ENCODE measurements around the gene FASTK. TPM values are rescaled to one million over a fixed set of nuclear protein-coding genes. Genes with fewer than 3 reads are reported as not detected.

Gene FASTK
- total and polyA plus RNA-seq, 12 donors = 65.0 to 246 (median 77.1) TPM

DNA sequence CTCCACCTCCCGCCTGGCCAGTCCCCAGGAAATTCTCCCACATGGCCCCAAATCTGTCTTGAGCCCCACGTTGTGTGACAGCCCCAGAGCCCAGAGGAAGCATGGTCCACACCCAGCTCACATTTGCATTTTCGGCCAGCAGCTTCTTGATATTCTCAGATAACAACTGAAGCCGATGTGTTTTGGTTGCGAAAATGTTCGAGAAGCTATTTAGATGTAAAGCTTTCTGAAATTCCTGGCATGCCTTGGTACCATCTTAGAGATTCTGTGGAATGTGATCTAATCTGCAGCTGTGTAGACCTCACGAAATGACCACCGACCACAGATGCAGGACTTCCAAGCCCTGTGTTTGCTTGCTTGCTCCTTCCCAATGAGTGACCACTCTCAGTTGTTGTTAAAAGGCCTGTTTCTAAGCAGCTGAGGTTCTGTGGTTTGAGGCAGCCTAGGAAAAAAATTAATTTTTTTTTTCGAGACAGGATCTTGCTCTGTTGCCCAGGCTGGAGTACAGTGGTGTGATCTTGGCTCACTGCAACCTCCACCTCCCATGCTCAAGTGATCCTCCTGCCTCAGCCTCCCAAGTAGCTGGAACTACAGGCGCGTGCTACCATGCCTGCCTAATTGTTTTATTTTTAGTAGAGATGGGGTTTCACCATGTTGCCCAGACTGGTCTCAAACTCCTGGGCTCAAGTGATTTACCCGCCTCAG, 12.4 kb downstream of the FASTK start:
- ATAC-seq (no peak), DNase-seq (no peak)
- Histone ChIP-seq H3K9me3 (no peaks in the 10 kb centered on the region), H3K4me1 (peaks cover 0 to 14% (median 5%) of the 10 kb centered on the region in 9 donors), H3K27ac (no peak overlapping the region), H3K4me3 (no peak overlapping the region), H3K27me3 (no peaks in the 10 kb centered on the region), H3K36me3 (peaks cover 0 to 97% (median 55%) of the 10 kb centered on the region in 9 donors)
- TF ChIP-seq, protein P1, sequence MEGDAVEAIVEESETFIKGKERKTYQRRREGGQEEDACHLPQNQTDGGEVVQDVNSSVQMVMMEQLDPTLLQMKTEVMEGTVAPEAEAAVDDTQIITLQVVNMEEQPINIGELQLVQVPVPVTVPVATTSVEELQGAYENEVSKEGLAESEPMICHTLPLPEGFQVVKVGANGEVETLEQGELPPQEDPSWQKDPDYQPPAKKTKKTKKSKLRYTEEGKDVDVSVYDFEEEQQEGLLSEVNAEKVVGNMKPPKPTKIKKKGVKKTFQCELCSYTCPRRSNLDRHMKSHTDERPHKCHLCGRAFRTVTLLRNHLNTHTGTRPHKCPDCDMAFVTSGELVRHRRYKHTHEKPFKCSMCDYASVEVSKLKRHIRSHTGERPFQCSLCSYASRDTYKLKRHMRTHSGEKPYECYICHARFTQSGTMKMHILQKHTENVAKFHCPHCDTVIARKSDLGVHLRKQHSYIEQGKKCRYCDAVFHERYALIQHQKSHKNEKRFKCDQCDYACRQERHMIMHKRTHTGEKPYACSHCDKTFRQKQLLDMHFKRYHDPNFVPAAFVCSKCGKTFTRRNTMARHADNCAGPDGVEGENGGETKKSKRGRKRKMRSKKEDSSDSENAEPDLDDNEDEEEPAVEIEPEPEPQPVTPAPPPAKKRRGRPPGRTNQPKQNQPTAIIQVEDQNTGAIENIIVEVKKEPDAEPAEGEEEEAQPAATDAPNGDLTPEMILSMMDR (IDR thresholded peaks at IDR 0.05) = no peak
- WGBS, 2 donors = 86% methylated on average over 12 of the region's 12 CpGs
- intact Hi-C loops (cut with DNase I) = no loop called here

- intact Hi-C loops (cut with DNase I) = no loop called here
- H3K9me3 ChIP-seq = no peaks in the 10 kb centered on the region
- no peak overlapping the region for H3K4me3 ChIP-seq
- no peak for DNase-seq
- TF ChIP-seq, protein P1 (IDR thresholded peaks at IDR 0.05) = no peak
- no peak overlapping the region for H3K27ac ChIP-seq
- 94% methylated on average over 37 to 39 of the region's 39 CpGs for WGBS, 2 donors
- no peaks in the 10 kb centered on the region for H3K27me3 ChIP-seq
- peaks cover 11 to 32% (median 23%) of the 10 kb centered on the region in 9 donors for H3K4me1 ChIP-seq
- H3K36me3 ChIP-seq = peaks cover 0 to 83% (median 48%) of the 10 kb centered on the region in 9 donors
- ATAC-seq = no peak
Measured at GRCh38 chr7:151066273-151066974, 14.2 kb downstream of the FASTK start.

DNA sequence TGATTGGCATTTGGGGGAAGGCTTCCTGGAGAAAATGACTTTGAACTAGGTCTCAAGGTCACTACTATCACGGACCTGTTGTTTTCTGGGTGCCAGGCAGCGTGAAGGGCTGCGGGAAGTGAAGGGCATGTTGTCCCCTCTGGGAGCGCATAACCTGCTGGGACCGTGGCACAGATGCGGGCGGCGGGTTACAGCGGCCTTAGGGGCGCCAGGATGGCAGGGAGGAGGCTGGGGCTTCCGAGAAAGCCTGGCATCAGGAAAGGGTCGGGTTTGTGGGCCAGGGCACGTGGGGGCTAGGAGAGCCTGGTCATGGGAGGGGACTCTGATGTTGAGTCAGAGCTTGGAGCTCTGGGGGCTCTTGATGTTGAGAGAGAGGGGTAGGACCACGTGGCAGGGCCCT, 15.1 kb downstream of the FASTK start:
- peaks cover 0 to 74% (median 43%) of the 10 kb centered on the region in 9 donors for H3K36me3 ChIP-seq
- intact Hi-C loops (cut with DNase I) = no loop called here
- DNase-seq (no peak), ATAC-seq (no peak)
- H3K27me3 ChIP-seq = no peaks in the 10 kb centered on the region
- H3K4me1 ChIP-seq = peaks cover 20 to 41% (median 32%) of the 10 kb centered on the region in 9 donors
- TF ChIP-seq, protein P1 (IDR thresholded peaks at IDR 0.05) = no peak
- WGBS, 2 donors = 75% methylated on average over 14 of the region's 14 CpGs
- H3K9me3 ChIP-seq = no peaks in the 10 kb centered on the region
- no peak overlapping the region for H3K27ac ChIP-seq
- no peak overlapping the region for H3K4me3 ChIP-seq

- peaks cover 23 to 46% (median 37%) of the 10 kb centered on the region in 9 donors for H3K4me1 ChIP-seq
- H3K27me3 ChIP-seq = no peaks in the 10 kb centered on the region
- intact Hi-C loops (cut with DNase I) = no loop called here
- peaks cover 0 to 69% (median 43%) of the 10 kb centered on the region in 9 donors for H3K36me3 ChIP-seq
- ATAC-seq (no peak), DNase-seq (no peak)
- H3K4me3 ChIP-seq = no peak overlapping the region
- WGBS, 2 donors = 86 to 90% methylated on average over 6 of the region's 6 CpGs
- no peaks in the 10 kb centered on the region for H3K9me3 ChIP-seq
- H3K27ac ChIP-seq = no peak overlapping the region
- TF ChIP-seq, protein P1 (IDR thresholded peaks at IDR 0.05) = no peak
Measured at GRCh38 chr7:151064993-151065392, 15.6 kb downstream of the FASTK start.
